NOMO-1 treated with dmso at 0.1 percent for 144 hours (cell line): ENCODE measurements around the gene PNPLA1.

Source experiments
- DNase-seq: peaks from one replicate; lab custom pipeline; 2025; ENCODE audit not compliant: unreplicated experiment; lab: John Stamatoyannopoulos, UW

Gene PNPLA1

DNA sequence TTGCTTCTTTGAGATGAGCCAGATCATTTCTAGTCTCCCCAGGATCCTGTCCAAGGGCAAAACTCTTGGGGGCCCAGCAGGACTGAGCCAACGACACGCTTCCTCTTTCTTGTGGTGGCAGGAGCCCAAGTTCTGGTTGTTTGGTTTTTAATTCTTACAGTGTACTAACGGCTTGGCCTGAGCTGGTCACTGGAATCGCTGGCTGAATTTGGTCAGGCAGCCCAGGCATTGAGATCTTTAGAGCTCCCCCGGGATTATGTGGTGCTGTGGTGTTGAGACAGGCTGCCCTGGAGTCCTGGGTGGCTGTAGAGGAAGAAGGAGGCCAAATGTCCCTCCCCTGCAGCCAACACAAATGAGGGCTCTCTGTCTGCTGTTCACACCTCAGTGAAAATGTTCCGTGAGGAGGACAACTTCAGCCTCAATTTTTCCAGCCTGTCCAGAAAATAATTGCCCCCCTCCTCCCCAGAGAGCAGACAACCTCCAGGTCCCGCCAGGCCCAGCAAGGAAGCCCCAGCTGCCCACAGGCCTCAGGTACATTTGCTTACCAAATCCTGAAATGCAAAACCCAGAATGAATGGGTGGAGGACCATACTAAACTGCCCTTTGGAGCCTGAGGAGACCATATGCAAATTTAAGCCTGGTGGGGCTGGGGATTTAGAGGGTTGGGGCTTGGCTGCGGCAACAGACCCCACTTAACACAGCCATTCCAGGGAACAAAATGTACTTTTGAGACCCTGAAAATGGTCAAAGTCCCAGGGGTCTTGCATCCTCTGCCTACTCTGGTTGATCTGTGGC lies 43.2 kb downstream of the PNPLA1 start:
- DNase-seq = peak; percentile 86

DNA sequence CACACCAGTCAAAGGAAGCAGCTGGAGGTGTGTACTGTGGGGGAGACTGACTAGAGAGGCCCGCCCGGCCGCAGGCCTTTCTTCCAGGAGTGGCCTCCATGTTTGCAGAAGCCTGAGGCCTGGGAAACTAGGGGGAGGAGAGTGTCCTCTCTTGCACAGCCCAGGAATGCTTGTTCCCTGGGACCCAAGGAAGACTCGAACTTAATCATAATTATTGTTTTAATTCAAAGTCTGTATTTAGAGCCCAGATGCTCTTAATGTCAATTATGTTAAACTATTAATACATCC lies 43.7 kb downstream of the PNPLA1 start:
- no peak for DNase-seq

DNA sequence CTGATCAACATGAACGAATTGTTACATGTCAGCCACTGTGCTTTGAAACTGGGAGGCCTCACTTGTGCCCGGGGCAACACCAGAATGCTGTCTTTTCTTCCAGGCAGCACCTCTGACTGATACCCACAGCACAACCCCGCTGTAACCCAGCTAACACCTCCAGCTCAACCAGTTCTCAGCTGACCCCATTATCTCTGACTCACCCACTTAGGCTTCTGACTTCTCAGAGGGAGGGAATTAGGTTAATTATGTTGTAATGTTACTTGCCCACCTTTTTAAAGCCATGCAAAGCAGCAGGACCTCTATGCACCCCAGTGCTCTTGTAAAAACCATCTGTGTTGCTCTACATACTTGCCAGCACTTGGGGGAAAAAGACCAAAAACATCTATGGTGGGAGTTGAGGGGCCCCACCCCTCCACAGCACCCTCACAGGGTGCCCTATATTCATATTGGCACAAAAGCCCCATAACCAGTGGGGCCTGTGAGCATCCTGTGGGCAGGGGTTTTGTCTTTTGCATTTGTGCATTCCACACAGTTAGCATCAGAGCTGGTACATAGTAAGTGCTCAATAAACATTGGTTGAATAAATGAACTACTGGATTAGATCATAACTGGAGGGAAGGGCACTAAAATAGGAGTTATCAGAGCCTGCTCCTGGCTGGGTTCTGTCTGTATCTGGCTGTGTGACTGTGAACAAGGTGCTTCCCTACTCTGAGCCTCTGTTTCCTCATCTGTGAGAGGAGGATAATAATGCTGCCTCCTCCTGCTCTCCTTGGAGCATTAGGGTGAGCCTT lies 44.6 kb downstream of the PNPLA1 start:
- DNase-seq = peak; percentile 58

DNA sequence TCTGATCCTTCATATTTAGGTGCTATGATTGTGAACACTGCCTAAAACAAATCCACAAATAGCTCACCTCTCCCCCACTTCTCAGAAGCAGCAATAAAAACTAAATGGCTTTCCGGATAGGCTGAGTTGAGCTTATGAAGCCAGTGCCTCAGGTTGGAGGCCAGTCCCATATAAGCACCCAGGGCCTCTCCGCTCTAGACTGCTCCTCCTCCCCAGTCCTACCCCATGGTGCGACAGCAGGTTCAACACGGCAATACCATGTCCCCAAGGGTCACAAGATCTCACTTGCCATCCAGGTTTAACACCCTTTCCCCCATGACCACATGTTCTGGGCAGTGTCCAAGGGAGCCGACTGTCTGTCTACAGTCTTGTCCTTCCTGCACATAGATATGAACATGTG lies 46.1 kb downstream of the PNPLA1 start:
- no peak for DNase-seq

DNA sequence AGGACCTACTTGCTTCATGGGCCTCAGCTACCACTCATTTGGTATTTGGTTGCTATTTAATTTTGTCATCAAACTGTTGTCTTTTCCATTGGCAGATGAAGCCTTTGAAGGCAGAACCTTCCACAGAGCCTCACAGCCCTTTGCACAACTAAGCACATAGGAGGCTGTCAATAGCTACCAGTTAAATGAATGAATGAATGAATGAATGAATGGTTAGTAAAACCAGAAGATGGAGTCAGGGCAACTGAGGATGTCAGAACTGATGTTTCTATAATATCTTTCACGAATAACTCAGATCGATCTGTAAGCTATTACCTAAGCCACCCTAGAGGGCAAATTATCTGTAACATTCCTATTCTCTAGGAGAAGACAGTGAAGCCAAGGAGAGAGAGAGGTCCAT lies 47.8 kb downstream of the PNPLA1 start:
- no peak for DNase-seq

DNA sequence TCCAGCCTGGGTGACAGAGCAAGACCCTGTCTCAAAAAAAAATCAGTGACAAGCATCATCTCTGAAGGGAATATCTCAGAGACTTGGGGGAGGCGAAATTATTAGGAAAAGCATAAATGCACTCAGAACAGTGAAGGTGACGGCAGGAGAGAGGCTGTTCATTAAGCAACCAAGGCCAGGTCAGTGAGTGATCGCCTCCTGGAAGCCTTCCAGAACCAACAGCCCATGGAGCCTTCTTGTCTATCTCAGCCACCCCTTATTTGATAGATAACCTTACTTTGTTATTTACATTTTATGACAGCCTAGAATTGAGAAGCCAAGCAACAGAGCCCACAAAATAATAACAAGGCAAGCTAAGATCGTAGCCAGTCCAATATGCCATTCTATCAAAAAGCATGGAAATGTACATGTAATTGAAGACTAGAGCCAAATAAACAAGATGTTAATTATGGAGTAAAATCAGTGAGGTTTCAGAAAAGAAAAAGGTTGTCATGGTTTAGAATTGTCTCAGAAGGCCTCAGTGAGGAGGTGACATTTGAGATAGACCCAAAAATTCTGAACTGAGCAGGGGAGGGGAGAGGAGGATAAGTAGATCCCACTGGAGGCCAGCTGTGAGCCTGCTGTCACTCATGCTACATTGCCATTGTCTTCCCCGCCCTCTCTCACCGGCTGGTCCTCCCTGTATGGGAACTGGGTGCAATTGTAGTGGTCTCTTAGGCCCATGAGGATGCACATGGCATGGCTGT lies 49.0 kb downstream of the PNPLA1 start:
- no peak for DNase-seq

DNA sequence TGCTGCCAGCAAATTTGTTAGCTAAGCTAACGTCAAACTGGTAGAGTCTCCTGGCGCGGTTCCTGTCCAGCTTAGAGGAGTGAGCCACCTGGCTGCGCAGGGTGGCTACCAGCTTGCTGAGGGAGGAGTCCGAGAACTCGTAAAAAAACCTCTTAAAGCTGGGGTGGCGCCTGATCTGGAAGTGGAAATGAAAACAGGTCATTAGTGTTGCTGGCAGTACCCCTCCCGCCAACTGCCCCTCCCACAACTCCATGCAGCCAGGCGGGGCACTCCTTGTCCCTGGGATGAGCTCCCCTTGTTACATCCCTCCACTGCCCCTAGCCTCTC lies 49.5 kb downstream of the PNPLA1 start:
- DNase-seq = no peak

DNA sequence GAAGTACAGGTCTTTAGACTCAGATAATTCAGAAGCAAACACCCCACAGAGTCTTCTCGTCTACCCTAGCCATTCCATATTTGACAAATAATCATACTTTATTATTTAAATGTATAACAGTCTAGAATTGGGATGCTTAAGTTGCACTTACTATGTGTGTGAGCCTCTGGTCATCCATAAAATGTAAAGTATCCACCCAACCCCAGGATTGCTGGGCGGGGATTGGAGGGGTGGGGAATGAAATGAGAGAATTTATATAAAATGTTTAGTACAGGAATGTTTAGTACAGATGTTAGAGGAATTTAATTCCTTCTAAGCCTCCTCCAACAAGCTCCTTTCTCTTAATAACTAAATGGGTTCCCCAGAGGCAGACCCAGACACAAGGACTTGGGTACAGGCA lies 50.0 kb downstream of the PNPLA1 start:
- DNase-seq = no peak

DNA sequence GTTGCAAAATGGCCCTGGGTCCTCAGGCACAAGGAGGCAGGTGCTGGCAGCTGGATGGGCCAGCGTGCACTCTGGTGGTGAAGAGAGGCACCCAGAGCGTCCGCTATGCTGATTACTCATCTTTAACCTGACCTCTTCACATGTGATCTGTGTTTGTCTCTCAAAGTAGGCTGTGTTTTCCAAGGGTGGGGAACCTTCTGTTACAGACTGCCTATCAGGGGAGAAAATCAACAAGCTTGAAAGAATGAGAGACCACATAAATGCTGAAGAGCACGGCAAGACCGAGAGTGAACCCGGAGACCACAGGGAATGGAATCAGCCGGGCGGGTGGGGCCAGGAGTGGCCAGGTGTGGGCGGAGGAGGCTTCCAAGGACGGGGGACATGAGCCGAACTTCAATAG lies 50.6 kb downstream of the PNPLA1 start:
- no peak for DNase-seq

DNA sequence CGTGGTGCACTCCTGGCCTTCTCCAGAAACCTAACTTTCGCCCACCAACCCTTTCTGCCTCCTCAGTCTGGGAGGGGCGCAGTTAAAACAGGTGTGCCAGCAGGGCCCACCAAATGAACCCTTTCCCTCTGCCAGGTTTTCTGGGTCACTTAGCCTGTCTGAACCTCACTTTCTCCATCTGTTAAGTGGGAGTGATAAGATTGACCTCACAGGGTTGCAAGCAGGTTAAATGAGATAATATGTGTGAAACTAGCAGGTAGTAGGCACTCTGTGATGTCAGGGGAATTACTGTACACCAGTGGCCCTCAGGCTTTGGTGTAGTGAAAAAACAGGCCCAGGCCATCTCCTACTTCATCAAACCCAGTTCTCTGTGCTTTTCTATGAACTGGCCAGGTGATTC lies 52.7 kb downstream of the PNPLA1 start:
- no peak for DNase-seq

DNA sequence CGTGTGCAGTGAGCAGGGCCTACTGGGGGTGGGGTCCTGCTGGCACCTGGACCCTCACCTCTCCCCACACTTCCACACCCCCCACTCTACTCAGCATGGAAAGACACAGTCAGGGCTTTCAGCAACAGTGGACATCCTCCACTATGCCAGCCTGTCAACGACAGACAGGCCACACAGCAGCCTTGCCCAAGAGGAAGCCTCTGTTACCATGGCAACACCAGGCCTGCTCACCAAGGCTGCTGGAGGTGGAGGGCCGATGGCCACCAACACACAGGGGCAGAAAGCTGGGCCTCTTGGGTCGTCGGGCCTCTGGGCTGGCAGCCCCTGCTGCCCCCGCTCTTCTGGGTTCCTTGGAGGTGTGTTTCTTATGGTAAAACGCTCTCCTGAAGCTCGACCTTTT lies 53.2 kb downstream of the PNPLA1 start:
- no peak for DNase-seq

DNA sequence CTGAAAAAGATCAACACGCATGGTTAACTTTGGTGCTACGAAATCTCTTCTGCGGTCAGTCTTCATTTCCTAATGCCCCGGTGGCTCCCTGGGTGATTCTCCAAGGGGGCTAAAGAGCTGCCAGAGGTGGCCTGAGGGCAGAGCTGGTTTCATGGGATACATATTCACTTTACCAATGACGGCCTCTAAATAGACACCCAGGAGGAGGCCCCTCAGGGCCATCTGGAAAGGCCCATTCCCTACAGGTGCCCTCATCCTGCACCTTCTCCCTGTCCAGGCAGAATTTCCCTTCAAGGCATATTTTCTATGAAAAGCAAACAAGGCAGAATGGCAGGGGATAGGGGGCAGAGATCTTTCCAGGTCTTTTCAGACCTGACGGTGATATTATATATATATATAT lies 54.3 kb downstream of the PNPLA1 start:
- no peak for DNase-seq

DNA sequence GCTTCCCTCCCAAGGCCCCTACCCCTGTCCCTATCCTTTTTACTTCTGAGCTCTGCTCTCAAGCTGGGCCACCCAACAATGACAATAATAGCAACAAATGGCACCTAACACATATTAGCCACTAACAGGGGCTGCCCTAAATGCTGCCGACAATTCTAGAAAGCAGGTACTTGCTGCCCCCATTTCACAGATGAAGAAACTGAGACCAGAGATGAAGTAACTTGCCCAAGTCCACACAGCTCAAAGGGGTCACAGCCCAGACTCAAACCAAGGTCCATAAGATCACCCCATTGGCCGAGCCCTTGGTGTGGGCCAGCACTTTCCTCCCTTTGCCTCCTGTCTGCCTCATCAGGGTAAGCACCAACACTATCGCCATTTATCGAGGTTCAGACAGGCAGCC lies 54.9 kb downstream of the PNPLA1 start:
- no peak for DNase-seq

DNA sequence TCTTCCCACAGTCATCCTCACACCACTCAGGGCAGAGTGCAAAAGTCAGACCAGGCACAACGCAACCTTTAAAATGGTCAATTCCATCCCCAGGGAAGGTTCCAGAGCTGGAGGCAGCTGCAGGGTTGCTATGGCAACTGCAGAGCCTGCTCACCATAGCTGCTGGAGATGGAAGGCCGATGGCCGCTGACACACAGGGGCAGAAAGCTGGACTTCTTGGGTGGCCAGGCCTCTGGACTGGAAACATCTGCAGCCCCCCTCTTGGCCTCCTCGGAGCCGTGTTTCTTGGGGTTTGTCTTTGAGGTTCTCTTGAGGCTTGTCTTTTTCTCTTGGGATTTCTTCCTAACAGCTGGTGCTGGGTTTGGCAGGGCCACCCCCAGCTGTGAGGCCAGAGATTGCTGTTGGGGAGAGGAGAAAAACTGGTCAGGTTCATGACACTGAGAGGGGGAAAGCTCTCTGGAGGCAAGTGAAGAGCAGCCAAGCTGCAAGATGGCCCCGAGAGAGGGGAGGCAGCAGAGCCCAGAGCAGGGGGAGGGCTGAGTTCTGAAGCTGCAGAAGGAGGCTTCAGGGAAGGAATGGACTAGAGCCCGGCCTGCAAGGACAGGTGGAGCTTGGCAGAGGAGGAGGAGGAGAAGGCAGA lies 56.6 kb downstream of the PNPLA1 start:
- DNase-seq = no peak

DNA sequence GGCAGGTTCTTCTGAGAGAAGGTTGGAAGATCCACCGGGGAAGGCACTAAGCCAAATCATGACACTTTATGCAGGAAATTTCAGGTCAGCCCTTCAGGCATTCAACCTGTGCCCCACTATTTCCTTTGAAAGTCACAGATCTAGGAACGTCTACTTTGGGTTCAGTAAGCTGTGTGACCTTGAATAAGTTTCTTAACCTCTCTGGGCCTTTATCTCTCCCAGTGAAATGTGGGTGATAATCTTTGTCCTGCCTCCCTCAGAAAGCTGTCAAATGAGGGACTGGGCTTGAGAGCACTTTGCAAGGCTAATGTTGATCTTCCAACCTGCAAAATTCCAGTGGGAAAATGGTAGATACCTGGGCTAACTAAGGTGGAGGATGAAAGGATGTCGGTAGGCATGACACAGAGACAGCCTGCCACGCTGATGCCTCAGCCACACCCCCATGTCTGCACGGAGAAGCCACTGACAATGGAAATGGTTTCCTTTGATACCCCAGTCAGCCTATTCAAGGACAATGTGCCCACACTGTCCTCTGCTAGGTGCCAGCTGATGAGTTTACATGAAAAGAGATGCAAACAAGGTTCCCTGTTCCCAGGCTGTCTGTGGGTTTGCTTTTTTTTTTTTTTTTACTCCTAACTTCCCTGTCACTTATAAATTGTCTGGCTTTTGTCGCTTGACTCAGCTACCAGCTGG lies 57.5 kb downstream of the PNPLA1 start:
- no peak for DNase-seq

DNA sequence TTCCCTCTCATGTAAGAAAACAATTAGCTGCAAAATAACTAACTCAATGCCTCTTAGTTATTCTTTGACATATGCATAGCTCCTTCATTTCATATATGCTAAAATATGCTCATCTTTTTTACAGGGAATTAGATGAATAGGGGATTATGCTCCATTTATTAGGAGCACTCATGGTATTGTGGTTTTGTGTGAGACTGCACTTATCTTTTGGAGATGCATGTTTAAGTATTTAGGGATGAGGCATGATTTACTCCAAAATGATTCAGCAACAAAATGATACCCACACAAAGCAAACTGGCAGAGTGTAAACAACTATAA lies 58.0 kb downstream of the PNPLA1 start:
- no peak for DNase-seq

DNA sequence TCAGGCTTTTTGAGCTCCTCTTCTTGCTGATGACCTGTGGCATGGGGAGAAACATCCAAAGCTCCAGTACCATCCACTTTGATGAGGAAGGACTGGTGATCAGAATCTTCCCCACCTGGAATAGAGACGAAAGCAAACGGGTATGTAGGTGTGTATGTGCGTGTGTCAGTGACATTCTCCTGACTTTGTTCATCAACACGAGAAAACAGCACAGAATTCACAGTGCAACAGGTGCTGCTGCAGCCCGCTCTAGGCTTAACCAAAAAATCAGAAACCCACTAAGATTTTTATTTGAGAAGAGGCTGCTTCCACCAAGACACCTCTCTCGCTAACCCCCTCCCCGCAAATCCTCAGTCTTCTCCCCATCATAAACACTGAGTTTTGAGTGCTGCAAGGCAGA lies 58.7 kb downstream of the PNPLA1 start:
- DNase-seq = no peak

DNA sequence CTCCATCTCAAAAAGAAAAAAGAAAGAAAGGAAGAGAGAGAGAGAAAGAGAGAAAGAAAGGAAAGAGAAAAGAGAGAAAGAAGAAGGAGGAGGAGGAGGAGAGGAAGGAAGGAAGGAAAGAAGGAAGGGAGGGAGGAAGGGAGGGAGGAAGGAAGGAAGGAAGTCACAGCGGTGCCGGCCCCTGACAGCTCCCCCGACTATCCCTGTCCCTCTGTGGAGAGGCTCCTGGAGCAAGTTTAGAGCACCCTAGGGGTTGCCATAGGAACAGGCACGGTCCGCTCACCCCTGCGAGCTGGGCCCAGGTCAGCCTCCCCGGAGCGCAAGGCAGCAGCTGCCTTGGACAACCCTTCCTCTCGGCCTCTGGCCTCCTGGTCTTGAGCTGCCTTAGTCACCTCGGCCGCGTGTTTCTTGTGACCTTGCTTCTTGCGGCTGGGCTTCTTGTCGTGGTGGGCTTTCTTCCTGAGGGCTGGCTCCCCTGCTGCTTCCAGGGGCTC lies 60.0 kb downstream of the PNPLA1 start:
- DNase-seq = no peak

DNA sequence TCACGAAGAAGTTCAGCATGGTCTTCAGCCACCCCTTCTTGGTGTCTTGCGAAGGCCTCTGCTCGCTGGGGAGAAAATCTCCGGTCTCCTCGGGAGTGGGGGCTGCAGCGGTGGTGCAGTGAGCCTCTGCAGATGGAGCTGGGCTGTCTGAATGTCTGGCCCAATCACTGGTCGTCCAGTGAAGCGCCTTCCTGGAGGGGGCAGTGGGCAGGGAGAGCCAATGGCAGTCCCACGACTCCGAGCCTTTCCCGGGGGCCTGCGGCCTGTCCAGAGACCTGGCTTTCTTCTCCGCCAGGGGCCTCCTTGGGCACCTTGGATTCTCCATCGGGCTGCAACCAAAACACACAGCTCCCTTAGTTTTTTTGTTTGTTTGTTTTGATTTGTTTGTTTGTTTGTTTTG lies 60.5 kb downstream of the PNPLA1 start:
- DNase-seq = no peak

DNA sequence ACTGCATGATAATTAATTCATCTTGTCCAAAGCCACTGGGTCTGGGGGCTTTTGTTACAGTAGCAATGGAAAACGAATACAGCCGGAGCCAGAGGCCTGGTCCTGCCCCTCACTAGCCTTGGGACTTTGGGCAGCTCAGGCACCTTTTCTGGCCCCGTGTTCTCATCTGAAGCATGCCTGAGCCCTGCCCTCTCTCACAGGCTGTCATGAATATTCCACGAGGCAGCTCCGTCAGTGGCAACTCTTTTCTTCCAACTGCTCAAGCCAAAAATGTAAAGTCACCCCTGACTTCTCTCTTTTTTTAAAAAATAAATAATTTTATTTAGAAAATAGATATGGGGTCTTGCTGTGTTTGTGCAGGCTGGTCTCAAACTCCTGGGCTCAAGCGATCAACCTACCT lies 61.5 kb downstream of the PNPLA1 start:
- no peak for DNase-seq
